GM19468 (cell line): ENCODE measurements around the gene PRR20C.
"Not testable (repeated sequence)": the region's sequence is repeated elsewhere in the genome, so short reads cannot be mapped to it uniquely, and the experiment has no call there.

ENCODE experiments used
- ATAC-seq: cut with Tn5 transposase; IDR thresholded peaks from one replicate; pipeline ENCODE4 v1.9.1; 2021; ENCODE audit warnings: mild to moderate bottlenecking, moderate library complexity, moderate number of reproducible peaks; ENCODE audit not compliant: unreplicated experiment; ENCODE audit errors: extremely low read depth

PRR20C gene

GRCh38 chr13:57153761-57154160 is at the start of gene PRR20C:
Gene PRR20C (plus strand): TSS chr13:57154061. CDS start chr13:57154448, 387 bp downstream.
- not testable (repeated sequence) for ATAC-seq

DNA sequence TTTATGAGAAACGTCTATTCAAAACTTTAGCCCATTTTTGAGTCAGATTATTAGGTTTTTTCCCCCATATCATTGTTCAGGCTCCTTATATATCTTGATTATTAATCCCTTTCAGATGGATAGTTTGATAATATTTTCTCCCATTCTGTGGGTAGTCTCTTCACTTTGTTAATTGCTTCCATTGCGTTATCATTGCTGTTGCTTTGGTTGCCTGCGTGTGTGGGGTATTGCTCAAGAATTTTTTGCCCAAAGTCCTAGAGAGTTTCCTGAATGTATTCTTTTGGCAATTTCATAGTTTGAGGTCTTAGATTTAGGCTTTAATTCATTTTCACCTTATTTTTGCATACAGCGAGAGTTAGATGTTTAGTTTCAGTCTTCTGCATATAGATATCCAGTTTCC is 38.9 kb upstream of the PRR20C start:
- ATAC-seq: no peak

DNA sequence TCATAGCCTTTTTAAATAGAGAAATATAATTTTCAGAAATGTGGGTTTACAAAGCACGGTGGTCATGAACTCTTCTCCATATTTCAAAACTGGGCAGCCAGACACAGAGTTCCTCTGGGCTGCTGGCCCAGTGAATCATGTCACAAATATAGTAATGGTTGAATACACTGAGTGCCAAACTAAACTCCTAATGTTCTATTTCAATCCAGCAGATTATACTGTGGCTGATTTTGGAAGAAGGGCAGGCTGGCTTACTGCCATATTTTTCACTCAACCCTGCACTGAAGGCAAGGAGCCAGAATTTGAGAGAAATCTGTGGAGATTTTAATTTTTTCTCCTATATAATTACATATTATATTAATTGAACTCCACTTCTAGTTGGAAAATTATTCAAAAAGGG is 30.2 kb upstream of the PRR20C start:
- ATAC-seq: no peak

DNA sequence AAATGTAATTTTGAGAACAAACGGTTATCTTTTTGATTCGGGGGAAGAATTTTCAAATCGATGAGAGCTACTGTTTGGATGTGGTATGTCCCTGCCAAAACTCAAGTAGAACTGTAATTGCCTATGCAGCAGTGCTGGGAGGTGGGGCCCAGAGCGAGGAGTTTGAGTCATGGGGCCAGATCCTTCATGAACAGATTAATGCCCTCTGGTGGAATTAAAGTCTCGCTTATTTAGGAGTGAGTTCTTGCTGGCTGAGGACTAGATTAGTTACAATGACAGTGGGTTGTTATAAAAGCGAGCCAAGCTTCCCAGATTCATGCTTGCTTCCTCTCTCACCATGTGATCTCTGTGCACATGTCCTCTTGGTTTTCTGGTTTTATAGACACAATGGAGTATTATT is 25.0 kb upstream of the PRR20C start:
- ATAC-seq: no peak

GRCh38 chr13:57136093-57136492 is 17.8 kb upstream of the PRR20C start:
- no peak for ATAC-seq

DNA sequence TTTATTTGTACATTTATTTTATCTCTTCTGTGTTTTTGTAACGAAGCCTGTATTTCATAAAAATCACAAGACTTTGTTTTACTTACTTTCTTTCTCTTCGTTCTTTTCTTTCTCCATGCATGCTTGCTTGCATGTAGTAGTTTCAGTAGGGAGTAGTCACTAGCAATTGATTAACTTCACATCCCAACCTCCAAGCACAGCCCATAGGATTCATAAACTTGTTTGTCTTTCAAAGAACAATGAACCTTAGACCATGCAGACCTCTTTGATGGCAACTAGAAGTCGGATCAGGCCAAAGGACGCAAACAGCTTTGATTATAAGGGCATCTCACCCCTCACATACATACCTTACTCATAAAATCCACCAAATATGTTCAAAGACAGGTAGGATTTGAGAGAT is 16.3 kb upstream of the PRR20C start:
- ATAC-seq: no peak

GRCh38 chr13:57138988-57139387 is 14.9 kb upstream of the PRR20C start:
- ATAC-seq: no peak

- not testable (repeated sequence) for ATAC-seq
Observed at GRCh38 chr13:57139781-57140180, 14.1 kb upstream of the PRR20C start.

DNA sequence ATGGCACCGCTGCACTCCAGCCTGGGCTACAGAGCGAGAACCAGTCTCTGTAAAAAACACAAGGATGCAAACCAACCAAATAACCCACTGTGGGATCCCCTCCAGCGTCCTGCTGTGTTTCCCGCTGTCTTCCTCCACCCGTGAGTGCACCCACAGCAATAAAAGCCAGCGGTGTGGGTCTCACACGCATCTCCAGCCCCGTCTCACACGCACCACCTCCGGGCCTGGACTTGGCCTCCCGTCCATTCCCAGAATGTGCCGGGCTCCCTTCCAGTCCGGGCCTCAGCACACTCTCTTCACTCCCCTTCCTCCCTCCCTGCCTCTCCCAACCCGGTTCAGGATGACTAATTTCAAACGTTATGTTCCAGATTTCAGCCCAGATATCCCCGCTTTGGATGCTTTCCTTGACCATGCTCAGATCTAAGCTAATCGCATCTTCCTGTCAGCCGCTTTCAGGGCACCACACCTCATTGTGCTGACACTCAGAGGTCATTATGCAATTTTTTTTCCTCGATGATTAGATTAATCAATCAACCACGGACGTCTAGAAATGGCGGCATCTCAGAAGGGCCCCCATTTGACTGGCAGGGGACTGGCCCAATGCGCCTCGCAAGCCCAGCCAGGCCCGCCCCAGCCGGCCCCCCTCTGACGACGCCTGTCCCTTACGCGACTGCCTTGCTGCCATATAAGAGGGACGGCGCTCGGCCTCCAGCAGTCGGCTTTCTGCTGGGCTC is 13.5 kb upstream of the PRR20C start, which contains the start of gene PRR20A:
PRR20A (plus strand) TSS at position 684 of the 734 bp plus-strand sequence. CDS start 387 bp downstream, outside the sequence.
- not testable (repeated sequence) for ATAC-seq

DNA sequence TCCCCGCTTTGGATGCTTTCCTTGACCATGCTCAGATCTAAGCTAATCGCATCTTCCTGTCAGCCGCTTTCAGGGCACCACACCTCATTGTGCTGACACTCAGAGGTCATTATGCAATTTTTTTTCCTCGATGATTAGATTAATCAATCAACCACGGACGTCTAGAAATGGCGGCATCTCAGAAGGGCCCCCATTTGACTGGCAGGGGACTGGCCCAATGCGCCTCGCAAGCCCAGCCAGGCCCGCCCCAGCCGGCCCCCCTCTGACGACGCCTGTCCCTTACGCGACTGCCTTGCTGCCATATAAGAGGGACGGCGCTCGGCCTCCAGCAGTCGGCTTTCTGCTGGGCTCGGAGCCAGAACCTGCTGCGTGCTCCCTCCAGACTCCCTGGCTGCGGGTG is 6.7 kb upstream of the PRR20C start, which contains the start of gene PRR20B:
PRR20B (plus strand) TSS at position 301 of the 400 bp plus-strand sequence. CDS start 387 bp downstream, outside the sequence.
- ATAC-seq: not testable (repeated sequence)

- ATAC-seq: not testable (repeated sequence)
Observed at GRCh38 chr13:57148106-57148505, 5.8 kb upstream of the PRR20C start.

DNA sequence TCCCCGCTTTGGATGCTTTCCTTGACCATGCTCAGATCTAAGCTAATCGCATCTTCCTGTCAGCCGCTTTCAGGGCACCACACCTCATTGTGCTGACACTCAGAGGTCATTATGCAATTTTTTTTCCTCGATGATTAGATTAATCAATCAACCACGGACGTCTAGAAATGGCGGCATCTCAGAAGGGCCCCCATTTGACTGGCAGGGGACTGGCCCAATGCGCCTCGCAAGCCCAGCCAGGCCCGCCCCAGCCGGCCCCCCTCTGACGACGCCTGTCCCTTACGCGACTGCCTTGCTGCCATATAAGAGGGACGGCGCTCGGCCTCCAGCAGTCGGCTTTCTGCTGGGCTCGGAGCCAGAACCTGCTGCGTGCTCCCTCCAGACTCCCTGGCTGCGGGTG is 6.5 kb downstream of the PRR20C start, which contains the start of gene PRR20D:
PRR20D (plus strand) TSS at position 301 of the 400 bp plus-strand sequence. CDS start 387 bp downstream, outside the sequence.
- not testable (repeated sequence) for ATAC-seq

DNA sequence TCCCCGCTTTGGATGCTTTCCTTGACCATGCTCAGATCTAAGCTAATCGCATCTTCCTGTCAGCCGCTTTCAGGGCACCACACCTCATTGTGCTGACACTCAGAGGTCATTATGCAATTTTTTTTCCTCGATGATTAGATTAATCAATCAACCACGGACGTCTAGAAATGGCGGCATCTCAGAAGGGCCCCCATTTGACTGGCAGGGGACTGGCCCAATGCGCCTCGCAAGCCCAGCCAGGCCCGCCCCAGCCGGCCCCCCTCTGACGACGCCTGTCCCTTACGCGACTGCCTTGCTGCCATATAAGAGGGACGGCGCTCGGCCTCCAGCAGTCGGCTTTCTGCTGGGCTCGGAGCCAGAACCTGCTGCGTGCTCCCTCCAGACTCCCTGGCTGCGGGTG is 13.0 kb downstream of the PRR20C start, which contains the start of gene PRR20E:
PRR20E (plus strand) TSS at position 301 of the 400 bp plus-strand sequence. CDS start 387 bp downstream, outside the sequence.
- not testable (repeated sequence) for ATAC-seq

DNA sequence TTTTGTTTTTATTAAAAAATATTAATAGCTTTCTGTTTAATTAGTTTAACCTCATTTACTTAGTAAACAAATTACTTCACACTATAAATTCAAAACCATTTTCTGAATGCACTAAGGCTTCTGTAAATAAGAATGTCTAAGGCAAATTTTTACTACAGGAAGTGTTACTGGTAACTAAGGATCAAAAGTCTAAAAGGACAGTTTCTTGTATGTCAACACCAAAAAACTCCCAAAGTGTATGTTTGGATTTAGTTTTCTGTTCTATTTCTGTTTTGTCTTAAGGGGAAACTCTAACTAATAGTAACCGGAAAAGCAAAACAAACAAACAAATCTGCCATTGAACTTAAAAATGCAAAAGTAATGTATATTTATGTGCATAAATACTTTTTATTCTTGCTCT is 37.8 kb downstream of the PRR20C start:
- no peak for ATAC-seq
